GM21576 (cell line): Measurements from ENCODE around the gene FNTB.

ENCODE experiments used
- ATAC-seq: cut with Tn5 transposase; IDR thresholded peaks from one replicate; pipeline ENCODE4 v1.9.1; 2021; ENCODE audit warnings: mild to moderate bottlenecking, moderate library complexity; ENCODE audit not compliant: unreplicated experiment

Gene FNTB

DNA sequence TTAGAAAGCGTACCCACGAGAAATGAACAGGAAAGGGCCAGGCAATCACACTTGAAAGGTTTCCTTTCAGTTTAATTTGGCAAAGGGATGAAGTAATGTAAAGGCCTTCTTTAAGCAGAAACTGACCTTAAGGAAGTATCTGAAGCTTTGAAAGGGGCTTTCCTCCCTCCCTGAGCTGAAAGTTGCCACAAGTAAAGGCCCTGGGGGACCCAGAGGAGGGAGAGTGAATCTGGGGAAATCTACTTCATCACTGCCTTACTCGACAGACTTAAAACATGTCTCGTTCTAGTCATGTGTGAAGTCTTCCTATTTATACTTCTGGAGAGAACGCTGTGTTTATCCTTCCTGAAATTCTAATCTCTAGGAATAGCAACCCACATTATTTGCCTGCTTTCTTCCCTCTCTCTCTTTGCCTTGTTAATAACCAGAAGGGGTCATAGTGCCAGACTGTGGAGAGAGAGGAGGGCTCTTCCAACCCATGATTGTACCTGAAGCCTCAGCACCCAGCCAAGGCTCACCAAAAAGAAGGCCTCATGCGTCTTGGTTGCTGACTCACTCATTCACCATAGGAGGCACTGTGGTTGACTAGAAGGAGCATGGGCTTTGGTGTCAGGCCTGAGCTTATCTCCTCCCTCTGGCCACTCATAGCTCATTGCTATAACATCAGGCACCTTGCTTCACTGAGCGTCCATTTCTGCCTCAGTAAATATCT lies 33.9 kb upstream of the FNTB start:
- ATAC-seq, result no peak

DNA sequence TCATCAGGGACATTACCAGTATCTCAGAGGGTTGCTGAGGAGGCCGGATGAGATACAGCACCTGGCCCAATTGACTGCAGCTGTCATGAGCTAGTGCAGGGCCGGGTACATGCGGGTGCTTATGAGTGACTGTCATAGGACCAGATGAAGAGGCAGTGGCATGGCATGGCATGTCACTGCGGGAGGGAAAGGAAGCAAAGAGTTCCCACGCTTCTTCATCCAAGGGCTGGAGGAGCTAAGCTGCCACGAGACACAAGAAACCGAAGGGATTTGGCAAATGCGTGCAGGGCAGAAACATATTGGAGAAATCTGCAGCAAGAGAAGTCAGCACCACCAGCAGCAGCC lies 33.4 kb upstream of the FNTB start:
- no peak for ATAC-seq

DNA sequence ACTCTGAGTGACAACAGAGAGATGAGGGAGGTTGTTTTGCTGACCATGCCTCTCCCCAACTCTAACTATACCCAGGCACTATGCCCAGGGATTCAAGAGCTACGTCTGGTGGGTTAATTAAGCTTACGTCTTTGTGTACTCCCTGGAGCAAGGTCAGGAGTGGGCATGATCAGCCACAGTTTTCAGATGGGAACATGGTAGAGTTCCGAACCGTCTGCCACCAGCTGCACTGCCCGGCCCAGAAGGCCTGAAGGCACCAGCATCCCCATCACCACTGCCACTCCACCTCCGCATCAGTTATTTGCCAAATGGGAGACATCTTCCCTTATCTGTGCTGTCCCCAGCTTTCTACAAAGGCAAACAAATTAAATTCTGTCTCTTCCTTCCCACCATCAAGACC lies 33.0 kb upstream of the FNTB start:
- ATAC-seq, result no peak

DNA sequence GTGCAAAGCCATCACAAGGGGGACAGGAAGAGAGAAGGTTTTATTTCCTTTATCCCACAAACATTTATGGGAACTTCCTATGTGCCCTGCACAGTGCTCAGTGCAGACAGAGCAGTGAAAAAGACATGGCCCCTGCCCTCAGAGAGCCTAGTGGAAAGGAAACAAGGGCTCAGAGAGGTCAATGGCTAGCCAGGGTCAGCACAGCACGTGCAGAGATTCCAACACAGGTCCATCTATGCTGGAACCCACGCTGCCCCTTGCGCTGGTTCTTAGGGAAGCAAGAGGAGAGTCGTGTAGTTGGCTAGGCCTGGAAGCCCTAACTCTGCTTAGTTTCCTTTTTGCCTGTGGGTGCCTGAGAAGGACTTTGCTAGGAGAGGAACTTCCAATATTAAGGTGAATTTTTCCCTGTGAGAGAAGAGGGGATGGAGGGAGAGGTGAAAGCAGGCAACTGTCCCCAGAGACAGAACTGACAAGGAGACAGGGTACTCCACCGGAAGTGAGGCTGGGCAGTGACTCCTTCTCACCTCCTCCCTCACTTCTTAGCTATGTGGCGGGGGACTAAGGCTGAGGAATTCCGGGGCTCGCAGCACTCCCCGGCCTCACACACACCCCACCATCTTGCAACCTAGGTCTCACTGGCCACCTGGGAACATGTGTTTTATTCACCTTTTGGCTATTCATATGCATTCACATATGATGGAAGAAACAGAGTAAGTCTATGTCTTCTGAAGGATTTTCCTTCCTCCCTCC lies 32.0 kb upstream of the FNTB start:
- no peak for ATAC-seq

DNA sequence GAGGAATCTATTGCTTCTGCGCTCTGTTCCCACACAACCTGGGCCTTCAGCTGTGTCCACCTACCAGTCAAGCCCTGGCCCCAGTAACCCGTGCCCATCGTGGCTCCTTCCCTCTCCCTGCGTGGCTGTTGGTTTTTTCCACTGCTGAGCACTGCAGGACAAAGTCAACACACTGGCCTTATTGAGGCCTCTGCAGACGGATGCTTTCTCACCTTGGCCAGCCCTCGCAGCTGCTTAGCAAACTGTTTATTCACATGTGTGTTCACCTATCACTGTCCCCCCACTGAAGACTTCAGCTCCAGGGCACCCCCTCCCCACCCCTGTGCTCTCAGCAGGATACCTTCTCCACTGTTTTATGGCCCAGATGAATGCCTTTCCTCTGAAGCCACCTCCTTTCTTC lies 31.4 kb upstream of the FNTB start:
- ATAC-seq, result no peak

DNA sequence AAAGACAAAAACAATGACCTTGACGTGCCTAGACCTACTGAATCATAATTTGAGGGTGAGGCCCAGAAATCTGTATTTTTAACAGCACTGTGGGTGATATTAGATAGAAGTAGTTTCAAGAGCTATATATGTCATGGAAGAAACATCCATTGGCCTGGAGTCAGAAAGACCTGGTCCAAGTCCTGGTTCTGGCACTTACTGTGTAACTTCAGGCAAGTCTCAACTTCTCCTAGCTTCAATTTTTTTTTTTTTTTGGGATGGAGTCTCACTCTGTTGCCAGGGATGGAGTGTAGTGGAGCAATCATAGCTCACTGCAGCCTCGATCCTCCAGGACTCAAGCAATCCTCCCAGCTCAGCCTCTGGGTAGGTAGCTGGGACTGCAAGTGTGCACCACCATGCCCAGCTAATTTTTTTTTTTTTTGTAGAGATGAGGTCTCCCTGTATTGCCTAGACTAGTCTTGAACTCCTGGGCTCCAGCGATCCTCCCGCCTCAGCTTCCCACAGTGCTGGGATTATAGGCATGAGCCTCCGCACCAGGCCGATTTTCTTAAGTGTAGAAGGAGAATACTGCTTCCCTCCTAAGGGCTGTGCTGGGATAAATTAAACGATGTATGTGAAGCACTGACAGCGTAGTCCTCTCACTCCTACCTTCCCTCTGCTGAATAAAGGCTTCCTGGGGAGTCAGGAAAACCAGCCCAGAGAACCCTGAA lies 29.8 kb upstream of the FNTB start:
- ATAC-seq, result no peak

DNA sequence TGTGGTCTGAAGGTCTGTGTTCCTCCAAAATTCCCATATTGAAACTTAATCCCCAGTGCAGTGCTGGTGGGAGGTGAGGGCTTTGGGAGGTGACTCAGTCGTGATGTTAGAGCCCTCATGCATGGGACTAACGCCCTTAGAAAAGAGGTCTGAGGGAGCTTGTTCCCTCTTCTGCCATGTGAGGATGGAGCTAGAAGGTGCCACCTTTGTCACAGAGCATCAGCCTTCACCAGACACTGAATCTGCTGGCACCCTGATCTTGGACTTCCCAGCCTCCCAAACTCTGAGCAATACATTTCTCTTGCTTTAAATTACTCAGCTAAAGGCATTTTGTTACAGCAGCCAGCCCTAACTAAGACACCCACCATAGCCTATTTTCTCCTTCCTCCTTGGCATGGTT lies 28.5 kb upstream of the FNTB start:
- no peak for ATAC-seq

DNA sequence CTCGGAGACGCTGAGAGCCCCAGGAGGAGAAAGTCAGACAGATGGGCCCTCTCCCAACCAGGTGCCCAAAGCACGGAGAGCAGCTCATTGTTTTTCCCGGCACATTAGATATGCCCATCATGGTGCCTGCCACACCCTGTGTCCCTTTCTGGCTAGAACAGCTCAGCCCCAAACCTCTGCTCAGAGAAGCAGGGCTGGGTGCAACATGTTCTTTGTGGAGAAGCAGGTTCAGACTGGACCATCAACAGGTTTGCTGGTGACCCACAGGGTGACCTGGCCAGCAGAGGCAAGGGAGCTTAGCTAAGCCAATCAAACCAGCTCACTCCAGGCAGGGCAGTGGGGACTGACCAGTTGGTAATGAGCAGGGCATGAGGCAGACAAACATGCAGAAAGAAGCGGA lies 28.0 kb upstream of the FNTB start:
- ATAC-seq, result no peak

DNA sequence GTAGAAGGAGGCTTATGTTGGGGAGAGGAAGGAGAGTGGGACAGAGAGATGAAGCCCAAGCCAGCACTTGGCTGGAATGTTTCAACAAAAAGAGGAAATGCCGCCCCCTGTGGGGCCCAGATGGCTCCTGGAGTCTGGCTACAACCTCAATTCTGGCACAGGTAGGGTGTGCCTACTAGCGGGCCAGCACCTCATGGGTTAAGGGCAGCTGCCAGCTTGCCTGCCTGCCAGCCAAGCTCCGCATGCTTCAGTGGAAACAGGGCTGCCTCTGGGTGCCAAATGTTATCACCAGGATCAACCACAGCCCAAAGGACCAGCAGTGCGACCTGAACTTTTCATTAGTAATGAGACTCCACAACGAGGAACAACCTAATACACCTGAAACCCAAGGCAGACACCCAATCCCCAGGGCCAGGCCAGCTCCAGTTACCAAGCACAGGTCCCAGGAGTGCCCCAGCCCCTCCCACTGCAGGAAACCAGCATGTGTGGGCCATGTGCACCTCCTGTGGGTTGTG lies 25.9 kb upstream of the FNTB start:
- no peak for ATAC-seq

DNA sequence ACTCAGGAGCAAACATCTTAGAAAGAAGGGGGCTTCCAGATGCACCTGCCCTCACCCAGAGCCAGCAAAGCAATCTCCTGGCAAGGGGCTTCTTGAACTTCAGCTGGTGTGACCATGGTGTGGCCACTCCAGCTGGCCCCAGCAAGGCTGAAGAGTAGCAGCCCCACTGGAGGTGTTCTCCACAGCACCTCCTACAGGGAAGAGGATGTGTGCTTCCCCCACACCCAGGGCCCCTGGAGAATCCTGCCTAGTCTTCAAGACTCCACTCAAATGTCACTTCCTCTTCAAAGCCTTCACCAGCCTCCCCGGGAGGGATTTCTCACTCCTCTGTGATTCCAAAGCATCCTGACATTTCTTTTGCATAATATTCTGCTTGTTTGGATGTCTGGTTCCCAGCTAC lies 23.1 kb upstream of the FNTB start:
- no peak for ATAC-seq

DNA sequence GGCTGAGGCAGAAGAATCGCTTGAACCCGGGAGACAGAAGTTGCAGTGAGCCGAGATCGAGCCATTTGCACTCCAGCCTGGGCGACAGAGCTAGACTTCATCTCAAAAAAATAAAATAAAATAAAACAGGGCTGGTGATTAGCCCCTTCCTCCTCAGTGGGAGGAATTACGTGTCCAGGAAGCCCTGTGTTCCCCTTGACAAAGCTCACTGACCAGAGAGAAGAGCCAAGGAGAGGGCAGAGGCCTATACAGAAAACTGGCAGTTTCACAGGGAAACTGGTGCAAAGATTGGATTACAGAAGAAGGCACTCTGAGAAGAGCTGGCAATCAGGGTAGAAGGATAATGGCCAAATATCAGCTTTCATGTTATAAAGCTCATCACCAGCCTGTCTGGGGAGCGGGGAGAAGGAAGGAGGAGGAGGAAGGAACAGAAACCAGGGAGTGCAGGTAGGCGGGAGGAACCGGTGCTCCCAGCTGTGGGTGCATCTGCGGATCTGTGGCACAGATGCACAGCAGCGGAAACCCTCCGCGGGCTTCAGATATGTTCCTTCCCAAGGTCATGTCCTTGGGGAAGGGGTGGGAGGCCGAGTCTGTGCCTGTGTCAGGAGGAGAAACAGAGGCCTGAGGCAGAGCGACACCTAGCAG lies 21.2 kb upstream of the FNTB start:
- no peak for ATAC-seq

DNA sequence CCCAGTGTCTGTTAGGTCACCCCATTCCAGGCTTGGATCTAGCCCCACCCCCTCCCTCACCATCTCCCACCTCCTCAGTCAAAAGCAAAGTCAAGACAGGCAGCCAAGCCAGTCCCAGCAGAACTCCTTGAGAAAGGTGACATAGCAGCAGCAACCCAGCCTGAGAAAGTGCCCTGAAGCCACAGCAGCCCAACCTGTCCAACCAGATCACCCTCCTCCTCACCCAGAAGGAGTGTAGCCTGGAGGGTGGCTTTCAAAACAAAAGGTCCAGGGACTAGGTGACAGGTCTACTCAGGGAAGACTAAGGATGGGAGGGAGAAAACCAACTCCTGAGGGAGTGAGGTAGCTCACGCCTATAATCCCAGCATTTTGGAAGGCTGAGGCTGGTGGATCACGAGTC lies 19.7 kb upstream of the FNTB start:
- ATAC-seq, result no peak

DNA sequence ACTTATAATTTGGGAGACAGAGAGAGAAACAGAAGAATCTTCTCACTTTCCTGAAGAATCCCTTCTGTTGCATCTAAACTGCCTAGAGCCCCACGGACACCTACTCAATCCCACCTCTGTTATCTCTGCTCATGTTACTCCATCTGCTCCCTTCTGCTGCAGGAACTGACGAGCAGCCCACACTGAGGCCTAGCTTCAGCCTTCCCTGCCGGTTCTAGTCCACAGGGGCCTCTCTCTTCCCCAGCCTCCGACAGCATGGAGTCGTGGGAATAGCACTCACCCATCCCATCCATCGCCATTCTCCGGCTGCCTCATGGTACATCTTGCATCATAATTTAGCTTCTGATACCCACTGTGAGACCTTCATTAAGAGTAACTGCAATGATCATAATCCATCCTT lies 18.5 kb upstream of the FNTB start:
- no peak for ATAC-seq

DNA sequence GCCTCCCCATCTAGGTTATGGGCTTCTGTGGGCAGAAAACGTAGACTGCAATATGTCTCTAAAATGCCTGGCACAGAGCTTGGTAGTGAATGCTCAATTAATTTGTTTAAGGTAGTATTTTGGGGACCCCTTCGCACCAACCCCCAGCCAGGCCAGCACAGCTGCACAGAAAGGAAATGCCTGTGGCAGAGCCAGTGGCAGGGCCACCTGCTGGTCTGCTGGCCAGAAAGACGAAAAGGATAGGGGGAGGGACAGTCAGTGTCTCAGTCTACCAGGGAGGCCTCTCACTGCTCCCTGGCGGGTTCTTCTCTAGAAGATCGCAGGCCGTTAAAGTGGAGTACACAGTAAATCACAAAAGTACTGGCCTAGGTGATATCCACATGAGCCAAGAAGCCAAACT lies 18.0 kb upstream of the FNTB start:
- ATAC-seq, result no peak

DNA sequence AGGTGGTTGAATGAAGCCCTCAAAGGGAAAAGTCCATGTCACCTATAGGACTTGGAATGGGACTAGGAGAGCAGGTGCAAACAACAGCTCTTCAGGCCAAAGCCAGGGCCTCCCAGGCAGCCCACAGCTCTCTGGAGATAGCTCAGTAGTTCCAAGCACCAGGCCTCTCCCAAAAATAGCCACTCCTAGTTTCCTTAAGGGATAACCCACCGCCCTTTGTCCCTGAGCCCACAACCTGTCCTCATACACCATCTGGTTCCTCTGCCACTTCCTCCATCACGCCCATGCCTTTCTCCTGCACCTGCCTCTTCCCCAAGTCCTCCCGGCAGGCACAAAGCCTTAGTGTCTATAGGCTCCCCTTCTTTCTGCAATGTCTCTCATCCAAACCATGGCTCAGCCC lies 16.7 kb upstream of the FNTB start:
- ATAC-seq, result no peak

DNA sequence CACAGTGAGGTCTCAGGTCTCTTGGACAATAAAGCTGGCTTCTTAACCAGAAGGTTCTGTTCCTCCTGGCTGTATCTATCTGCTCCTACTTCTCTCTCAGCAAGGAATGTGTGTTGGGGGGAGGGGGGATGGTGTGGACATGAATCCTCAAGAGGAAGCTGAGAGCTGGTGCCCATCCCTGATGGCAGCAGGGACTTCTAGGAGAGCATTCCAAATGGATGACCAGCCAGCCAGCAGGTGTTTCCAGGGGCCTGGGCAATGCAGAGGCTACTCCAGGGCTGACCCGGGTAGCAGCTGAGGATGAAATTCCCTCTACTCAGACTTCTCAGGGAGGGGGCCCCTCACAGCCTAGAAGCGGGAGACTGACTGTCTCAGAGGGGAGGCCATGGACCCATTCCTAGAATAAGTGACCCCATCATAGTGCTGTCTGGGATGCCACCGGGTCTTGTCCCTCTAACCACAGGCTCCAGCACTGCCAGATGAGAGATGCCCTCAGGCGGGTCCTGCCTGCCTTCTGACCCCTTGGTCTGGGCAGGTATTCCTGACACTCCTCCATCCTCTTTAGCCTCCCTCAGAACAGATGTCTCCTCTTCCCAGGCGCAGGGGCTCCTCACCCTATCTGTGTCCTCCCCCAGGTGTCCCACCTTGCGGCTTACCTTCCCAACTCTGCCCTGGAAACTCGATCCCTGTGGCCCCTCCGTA lies 15.8 kb upstream of the FNTB start:
- no peak for ATAC-seq

DNA sequence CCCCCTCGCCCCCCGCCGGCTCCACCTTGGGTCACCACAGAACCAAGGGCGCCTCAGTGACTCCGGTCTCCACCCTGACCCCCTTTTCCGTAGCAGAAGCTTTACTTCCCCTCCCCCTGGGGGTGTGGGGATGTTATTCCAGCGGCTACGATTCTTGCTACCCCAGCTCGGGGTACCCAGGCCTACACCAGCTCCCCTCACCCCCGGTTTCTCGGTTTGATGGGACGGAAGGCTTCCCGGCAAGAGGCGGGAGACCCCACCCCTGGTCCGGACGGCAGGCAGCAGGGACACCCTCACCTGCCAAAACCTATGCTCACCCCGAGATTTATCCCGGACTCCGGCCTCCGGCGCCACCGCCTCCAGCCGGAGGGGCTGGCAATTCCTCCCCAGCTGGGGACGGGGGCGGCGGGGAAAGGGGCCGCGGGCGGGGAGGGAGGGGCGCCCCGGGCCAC lies 15.2 kb upstream of the FNTB start:
- no peak for ATAC-seq

DNA sequence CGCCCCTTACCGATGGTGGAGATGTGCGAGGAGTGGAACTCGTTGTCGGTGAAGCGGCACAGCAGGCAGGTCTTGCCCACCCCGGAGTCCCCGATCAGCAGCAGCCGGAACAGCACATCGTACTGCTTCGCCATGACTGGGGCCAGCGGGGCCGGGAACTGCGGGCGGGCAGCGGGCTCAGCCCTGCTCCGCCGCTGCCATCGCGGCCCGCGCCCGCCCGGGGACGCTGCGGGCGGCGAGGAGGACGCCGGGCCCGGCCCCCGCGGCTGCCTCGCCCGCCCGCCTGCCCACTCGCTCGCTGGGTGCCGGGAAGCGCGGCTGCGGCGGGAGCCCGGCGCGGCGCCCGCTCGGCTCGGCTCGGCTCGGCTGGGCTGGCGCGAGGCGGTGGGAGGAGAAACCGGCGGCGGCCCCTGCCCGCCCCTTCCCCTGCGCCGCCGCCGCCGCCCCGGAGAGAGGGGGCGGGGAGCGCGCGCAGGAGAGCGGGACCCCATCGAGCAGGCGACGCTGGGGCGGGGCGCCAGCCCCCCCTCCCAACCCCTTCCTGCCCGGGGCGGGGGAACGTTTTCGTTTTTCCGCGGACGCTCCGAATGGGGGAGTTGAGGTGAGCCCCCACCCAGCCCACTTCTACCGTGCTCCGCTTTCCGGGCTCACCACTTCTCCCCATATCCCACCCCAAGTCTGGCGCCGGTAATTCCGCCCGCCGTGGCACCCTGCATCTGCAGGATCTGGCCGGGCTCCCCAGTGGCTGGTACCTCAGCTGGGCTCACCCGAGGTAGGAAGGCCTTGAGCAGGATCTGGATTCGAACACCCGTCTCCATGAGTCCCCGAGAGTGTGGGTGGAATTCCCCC lies 14.5 kb upstream of the FNTB start, which contains the start of gene RAB15:
Gene RAB15 (minus strand): TSS at position 394 of the 849 bp plus-strand sequence. CDS start 260 bp downstream, at position 134.
- ATAC-seq, result no peak

DNA sequence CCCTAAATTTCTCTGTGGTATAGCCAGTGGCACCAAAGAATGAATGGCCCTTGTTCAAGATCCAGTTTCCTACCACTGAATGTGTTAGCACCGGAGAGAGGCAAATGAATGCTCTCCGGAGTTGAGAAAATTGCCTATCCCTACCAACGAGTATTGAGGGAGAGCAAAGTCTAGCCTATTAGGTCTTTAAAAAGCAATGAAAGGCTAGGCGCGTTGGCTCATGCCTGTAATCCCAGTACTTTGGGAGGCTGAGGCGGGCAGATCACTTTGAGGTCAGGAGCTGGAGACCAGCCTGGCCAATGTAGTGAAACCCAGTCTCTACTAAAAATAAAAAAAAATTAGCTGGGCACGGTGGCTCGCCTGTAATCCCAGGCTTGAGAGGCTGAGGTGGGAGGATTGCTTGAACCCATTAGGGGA lies 13.7 kb upstream of the FNTB start:
- no peak for ATAC-seq

DNA sequence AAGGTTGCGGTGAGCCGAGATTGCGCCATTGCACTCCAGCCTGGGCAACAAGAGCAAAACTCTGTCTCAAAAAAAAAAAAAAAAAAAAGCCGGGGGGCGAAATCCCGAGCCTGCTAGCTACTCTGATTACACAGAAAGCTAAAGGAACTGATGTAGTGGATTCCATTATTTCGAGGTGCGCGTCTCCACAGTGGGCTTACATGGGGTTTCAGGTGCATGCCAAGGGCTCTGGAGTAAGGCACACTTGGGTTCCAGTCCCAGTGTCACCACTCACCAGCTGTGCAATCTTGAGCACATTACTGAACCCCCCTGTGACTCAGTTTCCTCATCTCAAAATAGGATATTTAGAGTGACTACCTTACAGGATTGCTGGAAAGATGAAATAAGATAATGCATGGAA lies 12.9 kb upstream of the FNTB start:
- no peak for ATAC-seq
